Right lung (tissue), 5 donors: ENCODE data around the gene TSKS. TPM values are rescaled to one million over a fixed set of nuclear protein-coding genes. Genes with fewer than 3 reads are reported as not detected.
A peak's percentile ranks its signal among the peaks of the same experiment; 100 is the strongest.

Experiments
- DNase-seq, 2 donors: peaks; one replicate each; pipeline ENCODE4 v3.0.0-alpha.2; 2013
- polyA plus RNA-seq, 5 donors: library from polyadenylated mRNA; unstranded; fragments of 120-200 nt; gene quantifications; one replicate each; pipeline versions ENCODE4 v1.2.1 to v1.2.3, GENCODE V29; 2013; ENCODE audit warnings: inconsistent platforms in 1 of 5, low replicate concordance in 1 of 5; ENCODE audit not compliant: insufficient read length in 5 of 5, insufficient read depth in 1 of 5

The TSKS gene
- polyA plus RNA-seq, 5 donors: 0.16 to 0.36 (median 0.28) TPM

DNA sequence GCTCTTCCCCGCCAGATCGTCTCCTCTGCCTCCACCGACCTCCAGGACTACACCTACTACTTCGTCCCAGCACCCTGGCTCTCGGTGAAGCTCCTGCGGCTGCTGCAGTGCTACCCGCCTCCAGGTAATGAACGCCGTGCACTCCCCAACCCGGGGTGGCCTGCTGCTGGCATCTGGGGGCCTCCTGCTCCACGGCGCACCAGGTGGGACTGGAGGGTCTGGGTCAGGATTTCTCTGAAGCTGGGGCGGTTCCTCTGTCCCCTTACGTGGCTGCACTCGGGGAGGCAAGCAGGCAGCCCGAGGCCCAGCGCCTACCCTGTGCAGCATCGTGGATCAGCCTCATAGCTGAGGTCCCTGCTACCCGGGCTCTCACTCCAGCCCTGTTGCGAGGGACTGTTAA, 32.5 kb upstream of the TSKS start:
- no peak for DNase-seq

DNA sequence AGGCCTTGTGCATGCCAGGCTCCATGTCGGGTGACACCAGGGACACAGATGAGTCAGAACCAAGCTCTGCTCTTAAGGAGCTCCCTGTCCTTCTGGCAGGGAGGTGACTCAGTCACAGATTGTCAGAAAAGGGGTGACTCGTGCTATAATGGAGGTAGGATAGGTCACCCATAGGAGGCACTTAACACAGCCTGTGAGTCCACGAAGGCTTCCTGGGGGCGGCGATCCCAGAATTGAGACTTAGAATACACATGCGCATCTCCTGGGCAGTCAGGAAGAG, 30.4 kb upstream of the TSKS start:
- no peak for DNase-seq

DNA sequence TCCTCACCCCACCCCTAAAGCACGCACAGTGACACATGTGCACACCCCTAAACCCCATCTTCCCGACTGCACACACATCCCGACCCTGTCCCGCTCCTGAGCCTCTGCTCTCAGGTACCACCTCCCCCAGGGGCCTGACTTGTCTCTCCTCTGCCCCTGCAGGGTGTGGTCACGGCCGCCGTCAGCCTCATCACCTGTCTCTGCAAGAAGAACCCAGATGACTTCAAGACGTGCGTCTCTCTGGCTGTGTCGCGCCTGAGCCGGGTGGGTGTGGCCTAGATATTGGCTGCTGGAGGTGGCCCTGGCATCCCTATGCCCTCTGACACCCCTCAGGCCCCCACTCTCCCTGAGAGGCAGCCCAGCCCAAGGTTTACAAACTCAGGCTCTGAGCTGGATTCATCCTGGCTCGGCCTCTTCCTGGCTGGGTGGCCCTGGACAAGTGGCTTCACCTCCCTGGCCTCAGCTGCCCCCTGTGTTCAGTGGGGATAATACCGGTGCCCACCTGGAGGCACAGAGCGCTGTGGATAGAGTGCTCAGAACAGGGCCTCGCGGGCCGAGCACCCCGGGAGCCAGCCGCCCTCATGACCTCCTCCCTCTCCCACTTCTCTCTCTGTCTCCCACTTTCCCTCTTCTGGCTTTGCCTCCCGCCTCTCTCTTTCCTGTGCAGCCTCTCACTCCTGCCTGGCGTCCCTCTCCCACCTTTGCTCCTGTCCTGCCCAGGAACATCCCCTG, 29.9 kb upstream of the TSKS start:
- no peak for DNase-seq

DNA sequence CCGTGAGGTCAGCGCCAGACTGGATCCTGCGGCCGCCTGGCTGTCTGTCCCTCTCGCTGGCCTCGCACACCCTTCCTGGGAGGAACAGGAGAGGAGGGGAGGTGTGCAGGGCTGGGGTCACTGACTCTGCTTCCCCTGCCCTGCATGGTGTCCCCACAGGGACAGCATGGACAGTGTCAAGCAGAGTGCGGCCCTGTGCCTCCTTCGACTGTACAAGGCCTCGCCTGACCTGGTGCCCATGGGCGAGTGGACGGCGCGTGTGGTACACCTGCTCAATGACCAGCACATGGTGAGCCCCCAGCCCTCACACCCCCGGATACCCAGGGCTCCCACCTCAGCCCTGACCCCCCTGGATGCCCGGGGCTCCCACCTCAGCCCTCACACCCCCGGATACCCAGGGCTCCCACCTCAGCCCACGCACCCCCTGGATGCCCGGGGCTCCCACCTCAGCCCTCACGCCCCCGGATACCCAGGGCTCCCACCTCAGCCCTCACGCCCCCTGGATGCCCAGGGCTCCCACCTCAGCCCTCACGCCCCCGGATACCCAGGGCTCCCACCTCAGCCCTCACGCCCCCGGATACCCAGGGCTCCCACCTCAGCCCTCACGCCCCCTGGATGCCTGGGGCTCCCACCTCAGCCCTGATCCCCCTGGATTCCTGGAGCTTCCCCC, 28.8 kb upstream of the TSKS start:
- no peak for DNase-seq

DNA sequence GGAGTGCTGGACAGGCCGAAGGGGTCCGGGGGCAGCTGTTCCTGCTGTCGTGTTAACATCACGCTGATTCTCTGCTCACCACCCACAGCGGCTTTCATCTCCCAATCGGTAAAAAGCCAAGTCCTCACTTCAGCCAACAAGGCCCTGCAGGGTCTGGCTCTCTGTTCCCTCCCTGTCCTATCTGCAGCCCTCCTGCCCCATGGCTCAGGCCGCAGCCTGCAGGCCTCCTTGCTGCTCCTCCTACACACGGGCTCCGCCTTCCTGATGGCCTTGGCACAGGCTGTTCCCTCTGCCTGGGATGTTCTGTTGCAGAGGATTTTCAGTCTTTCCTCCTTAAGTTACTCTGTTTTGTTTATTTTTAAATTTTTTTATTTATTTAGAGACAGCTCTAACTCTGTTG, 27.8 kb upstream of the TSKS start:
- no peak for DNase-seq

DNA sequence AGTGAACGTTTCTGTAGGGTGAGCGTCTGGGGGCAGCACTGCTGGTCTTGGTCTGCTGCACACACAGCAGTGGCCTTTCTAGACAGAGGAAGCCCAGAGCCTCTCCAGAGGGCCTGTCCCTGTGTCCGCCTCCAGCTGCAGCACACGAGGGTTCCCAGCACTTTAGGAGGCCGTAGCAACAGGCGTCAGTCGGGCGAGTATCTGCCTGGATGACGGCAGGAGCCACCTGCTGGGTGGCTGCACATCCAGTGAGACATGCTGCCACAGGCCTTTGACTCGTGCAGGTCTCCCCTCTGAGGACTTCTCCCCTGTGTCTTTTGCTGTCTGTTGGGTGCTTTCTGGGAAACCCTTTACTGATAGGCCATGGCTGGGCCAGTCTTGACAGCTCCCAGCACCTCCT, 25.8 kb upstream of the TSKS start:
- no peak for DNase-seq

DNA sequence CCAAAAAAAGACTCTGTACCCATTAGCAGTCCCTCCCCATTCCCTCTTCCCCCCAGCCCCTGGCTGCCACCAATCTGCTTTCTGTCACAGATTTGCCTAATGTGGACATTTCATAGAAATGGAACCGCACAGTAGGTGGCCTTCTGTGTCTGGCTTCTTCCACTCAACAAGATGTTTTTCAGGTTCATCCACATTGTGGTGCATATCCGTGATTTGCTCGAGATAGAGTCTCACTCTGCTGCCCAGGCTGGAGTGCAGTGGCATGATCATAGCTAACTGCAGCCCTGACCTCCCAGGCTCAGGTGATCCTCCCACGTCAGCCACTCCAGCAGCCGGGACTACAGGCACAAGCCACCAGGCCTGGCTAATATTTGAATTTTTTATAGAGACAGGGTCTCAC, 24.6 kb upstream of the TSKS start:
- DNase-seq: no peak

DNA sequence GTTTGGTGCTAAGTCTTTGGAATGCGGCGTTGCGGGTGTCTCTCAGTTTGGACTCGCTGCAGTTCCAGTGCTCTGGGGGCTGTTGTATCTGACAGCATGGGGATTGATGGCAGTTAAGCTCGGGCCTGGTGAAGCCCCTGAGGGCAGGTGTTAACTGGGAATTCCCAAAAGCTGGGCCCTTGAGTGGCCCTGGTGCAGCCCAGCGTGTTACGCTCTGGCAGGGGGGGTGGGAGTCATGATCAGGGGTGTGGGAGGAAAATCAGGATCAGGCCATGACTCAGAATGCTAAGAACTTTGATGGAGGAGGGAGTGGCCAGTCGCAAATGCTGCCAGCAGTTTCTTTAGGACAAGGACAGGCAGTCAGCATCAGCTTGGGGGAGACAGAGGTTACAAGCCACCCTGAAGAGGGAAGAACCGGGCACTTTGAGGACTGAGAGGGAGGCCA, 23.3 kb upstream of the TSKS start:
- no peak for DNase-seq

DNA sequence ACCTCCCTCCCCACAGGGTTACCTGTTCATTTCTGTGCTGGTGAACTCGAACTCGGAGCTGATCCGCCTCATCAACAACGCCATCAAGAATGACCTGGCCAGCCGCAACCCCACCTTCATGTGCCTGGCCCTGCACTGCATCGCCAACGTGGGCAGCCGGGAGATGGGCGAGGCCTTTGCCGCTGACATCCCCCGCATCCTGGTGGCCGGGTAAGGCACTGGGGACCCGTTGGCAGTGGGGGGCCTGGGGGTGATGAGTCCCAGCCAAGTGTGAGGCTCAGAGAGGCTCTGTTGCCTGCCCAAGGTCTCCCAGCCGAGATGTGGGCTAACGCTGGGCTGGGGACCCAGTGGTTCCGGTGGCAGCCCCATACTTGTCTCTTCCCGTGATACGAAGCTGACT, 19.4 kb upstream of the TSKS start:
- no peak for DNase-seq

DNA sequence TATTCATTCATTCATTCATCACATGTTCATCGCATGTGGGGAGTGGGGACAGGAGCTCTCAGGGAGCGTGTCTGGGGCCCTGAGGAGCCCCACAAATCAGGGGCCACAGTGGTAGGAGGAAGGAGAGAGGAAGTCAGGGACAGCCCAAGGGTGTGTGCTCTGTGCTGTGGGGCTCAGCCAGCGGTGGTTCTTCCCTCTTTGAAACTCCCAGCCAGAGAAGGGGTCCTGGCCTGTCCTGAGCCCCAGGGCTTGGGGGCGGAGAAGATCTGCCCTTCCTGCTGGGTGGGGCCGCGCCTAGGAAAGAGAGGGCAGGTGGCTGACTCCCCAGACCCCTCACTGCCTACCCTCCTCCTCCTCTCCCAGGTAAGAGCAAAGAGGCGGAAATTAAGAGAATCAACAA, 18.3 kb upstream of the TSKS start:
- DNase-seq: no peak

DNA sequence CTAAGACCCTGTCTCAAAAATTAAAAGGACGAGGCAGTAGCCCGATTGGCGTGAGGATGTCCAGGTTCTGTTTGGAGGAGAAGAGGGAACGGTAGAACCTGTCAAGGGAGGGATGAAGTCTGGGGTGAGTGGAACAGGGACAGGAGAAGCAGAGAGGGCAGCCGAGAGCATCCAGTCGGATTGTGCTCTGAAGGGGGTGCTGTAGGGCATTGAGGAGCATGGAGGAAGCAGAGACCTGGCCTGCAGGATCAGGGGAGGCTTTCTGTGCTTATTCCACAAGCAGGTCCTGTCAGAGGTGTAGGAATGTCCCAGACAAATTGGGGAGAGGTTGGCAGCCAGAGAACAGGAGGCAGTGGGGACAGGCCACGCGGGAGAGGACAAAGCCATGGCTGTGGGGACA, 17.8 kb upstream of the TSKS start:
- DNase-seq: no peak

DNA sequence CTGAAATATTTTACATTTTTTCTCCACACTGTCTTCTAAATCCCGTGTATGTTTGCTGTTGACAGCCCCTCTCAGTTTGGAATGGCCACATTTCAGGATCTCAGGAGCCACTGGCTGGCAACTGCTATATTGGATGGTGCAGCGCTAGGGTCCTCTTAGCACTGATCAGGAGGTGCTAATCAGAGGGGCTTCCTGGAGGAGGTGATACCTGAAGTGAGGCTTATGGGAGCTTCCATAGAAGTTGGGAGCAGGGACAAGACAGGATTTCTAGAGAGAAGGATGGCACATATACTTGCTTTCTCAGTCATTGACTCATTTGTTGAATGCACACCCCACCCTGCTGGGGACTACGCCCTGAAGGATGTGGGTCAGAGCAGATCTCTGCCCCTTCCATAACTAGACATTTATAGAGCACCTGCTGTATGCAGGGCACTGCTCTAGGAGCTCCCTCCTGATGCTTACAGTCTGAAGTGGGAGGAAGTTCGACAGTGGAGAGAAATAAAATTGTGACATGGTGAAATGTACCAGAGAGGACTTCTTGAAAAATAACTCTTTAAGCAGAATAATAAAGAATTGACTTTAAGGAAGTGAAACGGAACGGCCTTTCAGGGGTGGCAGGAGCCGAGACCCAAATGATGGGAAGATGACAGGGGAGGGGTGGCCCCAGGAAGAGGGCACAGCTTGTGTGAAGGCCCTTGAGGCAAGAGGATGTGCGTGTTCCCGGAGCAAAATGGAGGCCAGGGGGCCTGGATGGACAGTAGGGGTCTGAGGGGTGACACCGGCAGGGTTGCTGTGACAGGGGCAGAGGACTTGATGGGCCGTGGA, 16.8 kb upstream of the TSKS start:
- DNase-seq: no peak

DNA sequence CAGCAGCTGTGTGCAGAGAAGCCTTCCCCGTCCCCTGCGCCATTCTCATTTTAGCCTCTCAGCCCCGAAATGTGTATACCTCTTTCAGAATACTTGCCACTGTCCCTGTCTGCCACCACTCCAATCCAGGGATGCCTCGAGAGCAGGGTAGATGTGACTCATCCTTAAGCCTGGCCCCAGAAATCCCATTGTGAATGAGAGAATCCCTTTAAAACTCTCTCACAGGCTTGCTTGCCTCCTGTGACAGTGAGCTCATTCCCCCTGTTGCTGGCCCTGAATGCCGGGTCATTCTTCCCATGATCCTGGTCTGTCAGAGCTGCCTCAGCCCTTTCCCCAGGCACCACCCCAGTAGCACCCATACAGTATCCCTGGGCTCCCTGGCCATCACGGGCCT, 13.3 kb upstream of the TSKS start:
- DNase-seq: no peak

DNA sequence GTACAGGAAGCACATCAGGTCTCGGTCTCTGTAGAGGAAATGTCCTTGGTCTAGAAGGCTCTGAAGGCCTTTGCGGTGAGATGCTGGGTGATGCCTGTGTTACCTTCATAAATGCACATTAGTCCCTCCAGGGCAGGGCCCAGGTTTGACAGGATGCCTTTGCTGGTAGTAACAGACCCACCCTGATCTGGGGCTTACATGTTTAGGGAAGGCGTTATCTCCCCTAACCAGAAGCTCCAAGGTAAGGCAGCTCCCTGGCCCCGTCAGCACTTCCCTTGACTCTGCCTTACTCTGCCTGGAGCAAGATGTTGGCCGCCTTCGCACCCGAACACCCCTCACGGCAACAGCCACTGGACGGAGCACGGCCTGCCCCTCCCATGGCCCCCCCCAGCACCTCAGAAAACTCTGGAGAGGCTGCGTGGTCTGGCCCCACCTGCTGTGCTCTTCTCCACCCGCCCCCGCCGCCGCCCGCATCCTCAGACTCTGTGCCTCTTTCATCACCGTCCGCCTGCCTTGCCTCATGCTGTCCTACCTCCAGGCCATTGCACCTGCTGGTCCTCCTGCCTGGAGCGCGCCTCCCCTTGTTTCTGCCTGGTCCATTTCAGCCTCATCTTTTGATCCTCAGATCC, 12.8 kb upstream of the TSKS start:
- DNase-seq: no peak

DNA sequence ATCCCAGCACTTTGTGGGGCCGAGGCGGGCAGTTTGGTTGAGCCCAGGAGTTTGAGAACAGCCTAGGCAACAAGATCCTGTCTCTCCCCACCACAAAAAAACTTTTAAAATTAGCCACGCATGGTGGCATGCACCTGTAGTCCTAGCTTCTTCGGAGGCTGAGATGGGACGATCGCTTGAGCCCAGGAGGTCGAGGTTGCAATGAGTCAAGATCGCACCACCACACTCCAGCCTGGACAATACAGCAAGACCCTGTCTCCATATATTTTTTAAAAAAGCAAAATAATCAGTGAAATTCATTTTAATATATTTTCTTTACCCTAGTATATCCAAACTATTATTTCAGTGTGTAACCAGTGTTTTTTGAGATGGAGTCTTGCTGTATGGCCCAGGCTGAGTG, 11.9 kb upstream of the TSKS start:
- no peak for DNase-seq

DNA sequence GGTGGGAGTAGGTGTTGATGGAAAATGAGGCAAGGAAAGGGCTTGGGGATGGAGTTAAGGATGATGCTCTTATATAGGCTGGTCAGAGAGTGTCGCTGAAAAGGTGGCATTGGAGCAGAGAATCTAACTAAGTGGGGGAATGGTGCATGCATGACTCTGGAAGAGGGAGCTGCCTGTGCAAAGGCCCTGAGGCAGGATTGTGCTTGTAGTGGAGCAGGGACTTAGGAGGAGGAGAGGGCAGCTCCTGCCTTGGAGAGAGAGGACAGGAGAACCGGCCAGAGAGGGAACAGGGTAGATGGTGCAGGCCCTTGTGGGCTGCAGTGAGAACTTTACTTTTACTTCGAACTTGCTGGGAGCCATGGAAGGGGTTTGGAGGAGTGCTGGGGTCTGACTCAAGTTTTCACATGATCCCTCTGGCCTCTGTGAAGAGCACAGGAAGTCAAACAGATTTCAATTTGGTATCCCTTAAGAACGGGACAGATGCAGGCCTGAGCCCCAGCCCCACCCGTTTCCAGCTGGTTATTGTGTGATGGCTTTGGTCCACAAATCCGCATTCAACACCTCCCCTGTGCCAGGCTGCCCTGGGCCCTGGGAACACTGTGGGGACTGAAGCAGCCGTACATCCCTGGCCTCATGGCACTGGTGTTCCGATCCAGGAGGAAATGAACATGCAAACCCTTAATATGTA, 10.7 kb upstream of the TSKS start:
- no peak for DNase-seq

DNA sequence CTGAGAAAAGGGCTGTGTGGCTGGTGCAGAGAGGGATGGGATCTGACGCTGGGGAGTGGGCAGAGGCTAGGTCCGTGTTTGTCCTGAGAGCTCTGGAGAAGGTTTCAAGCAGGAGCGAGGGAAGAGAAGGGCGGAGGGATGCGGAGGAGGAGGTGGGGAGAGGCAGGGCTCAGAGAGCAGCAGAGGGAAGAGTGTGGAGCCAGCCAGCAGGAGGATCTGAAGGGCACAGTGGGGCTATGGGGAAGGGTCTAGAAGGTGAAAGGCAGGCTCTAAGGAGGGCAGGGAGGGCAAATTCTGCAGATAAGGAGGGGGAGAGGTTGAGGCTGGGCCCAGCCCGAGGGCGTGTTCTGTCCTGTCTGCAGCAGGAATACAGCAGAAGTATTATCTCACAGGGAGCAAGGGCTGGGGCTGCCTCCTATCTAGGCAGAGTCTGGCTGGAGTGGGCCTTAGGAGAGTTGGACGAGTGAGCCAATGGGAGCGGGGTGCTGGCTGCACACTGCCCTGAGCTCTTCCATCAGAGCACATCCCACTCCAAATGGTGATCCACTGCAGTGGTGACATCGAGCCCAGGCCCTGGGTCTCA, 9.8 kb upstream of the TSKS start:
- DNase-seq: no peak

DNA sequence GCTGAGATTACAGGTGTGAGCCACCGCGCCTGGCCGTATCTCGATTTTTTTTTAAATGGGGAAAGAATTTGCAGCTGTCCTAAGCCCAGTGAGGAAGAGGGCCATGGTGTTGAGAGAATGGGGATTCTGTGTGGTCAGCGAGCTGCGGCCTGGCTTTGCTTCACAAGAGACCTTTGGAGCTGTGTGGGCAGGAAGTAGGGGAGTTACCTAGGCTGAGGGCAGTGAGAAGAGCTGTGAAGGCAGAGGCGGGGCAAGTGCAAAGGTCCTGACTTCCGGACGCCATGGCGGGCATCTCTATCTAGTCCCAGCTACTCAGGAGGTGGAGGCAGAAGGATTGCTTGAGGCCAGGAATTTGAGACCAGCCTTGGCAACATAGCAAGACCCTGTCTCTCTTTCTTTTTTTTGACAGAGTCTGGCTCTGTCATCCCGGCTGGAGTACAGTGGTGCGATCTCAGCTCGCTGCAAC, 8.6 kb upstream of the TSKS start:
- no peak for DNase-seq

DNA sequence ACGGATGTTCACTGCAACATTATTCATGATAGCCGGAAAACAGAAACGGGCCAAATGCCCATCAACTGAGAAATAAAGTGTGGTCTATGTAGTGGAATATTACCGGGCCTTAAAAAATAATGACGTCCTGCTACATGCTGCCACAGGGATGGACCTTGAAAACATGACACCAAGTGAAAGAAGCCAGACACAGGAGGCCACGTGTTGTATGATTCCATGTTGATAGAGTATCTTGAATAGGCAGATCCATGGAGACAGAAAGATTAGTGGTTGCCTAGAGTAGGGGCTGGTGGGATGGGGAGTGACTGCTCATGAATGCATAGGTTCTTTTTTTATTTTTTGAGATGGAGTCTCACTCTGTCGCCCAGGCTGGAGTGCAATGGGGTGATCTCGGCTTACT, 7.4 kb upstream of the TSKS start:
- no peak for DNase-seq

DNA sequence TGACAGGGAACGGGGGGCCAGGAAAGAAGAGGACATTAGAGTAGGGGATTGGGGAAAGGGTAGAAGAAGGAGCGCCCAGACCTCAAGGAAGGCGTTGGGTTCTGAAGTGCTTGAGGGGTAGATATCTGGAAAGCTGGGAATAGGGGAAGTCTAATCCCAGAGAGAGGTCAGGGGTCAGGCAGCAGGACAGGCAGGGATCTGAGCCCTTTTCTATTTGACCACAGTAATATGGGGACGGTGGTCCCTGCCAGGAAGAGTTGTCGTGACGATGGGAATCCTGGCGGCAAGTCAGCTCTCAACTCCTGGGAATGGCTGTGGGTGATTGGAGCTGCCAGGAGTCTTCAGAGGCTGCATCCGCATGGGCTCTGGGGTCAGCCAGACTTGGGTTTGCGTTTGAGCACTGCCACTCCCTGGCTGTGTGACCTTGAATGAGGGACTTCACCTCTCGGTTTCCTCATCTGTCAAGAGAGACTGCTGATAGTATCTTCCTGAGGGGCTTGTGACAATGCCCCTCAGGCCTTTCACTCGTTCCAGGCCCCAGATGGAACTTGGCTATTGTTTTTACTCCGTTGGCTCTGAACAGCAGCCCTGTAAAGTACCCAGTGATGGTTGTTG, 5.0 kb upstream of the TSKS start:
- DNase-seq: no peak

DNA sequence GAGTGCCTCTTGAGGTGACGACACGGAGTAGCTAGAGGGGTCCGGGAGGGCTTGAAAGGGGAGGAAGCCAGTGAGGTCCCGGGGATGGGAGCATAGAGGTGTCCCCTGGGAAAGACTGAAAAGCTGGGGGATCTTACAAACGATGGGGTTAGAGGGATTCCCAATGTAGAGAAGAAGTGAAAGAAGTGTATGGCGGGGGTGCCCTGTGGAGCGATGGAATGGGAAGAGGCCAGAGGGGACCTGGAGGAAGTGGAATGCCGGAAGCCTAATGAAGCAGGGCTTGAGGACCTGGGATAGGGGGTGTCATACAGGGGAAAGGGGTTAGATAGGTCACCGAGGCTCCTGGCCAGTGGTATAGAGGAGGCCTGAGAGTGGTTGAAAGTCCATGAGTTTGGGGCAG, 4.3 kb upstream of the TSKS start:
- peak in 1 of 2 donors; percentile 13 for DNase-seq
